Loucy (cell line): Measurements from ENCODE around the gene ESRRA.

Experiments used
- H2AFZ ChIP-seq: fragments of 200-600 bp; sonication (generic); 2 replicates; pipeline ENCODE4 v1.6.0; 2016; ENCODE audit warnings: antibody characterized with exemption, mild to moderate bottlenecking, low read length, moderate library complexity
- H3F3A ChIP-seq: fragments of 200-600 bp; 2 replicates; pipeline ENCODE4 v1.6.0; 2016; ENCODE audit warnings: antibody characterized with exemption, low read depth, mild to moderate bottlenecking
- H3K27me3 ChIP-seq: fragments of 200-600 bp; sonication (generic); 2 replicates; pipeline ENCODE4 v1.6.1; 2014; ENCODE audit warnings: low read length, mild to moderate bottlenecking; ENCODE audit not compliant: insufficient read depth, poor library complexity, severe bottlenecking
- H3K36me3 ChIP-seq: fragments of 200-600 bp; sonication (generic); 2 replicates; pipeline ENCODE4 v1.6.1; 2016; ENCODE audit warnings: low read length; ENCODE audit not compliant: insufficient read depth
- H3K4me1 ChIP-seq: fragments of 200-600 bp; sonication (generic); 2 replicates; pipeline ENCODE4 v1.5.1; 2014; ENCODE audit warnings: low read length, mild to moderate bottlenecking; ENCODE audit not compliant: insufficient read depth, poor library complexity, severe bottlenecking
- H3K4me2 ChIP-seq: fragments of 200-600 bp; sonication (generic); 2 replicates; pipeline ENCODE4 v1.6.0; 2014; ENCODE audit warnings: antibody characterized with exemption, low read length, low read depth, mild to moderate bottlenecking; ENCODE audit not compliant: poor library complexity, severe bottlenecking
- H3K4me3 ChIP-seq: fragments of 200-600 bp; sonication (generic); 2 replicates; pipeline ENCODE4 v1.5.1; 2014; ENCODE audit warnings: low read length, mild to moderate bottlenecking, mixed read lengths; ENCODE audit not compliant: poor library complexity, severe bottlenecking
- H3K79me2 ChIP-seq: fragments of 200-600 bp; sonication (generic); 2 replicates; pipeline ENCODE4 v1.6.1; 2014; ENCODE audit warnings: low read length; ENCODE audit not compliant: insufficient read depth
- H3K9ac ChIP-seq: fragments of 200-600 bp; sonication (generic); 2 replicates; pipeline ENCODE4 v1.6.0; 2014; ENCODE audit warnings: mild to moderate bottlenecking, low read depth, low read length, moderate library complexity; ENCODE audit not compliant: poor library complexity, severe bottlenecking
- H3K9me2 ChIP-seq: fragments of 200-600 bp; sonication (generic); replicated peaks from 2 replicates; pipeline ENCODE4 v1.6.1; 2016; ENCODE audit warnings: low read depth, low read length, mixed read lengths
- H3K9me3 ChIP-seq: fragments of 200-600 bp; sonication (generic); 2 replicates; pipeline ENCODE4 v1.6.1; 2014; ENCODE audit warnings: mild to moderate bottlenecking, antibody characterized with exemption, low read length, low read depth; ENCODE audit not compliant: insufficient read depth
- H4K20me1 ChIP-seq: fragments of 200-600 bp; sonication (generic); 2 replicates; pipeline ENCODE4 v1.6.0; 2014; ENCODE audit warnings: antibody characterized with exemption, low read length, mild to moderate bottlenecking; ENCODE audit not compliant: insufficient read depth, poor library complexity, severe bottlenecking
- CTCF ChIP-seq: fragments of 200-600 bp; sonication (generic); conservative IDR thresholded peaks from 2 replicates; pipeline ENCODE4 v1.5.1; 2014; ENCODE audit warnings: mild to moderate bottlenecking, antibody characterized with exemption, low read length
- EZH2phosphoT487 ChIP-seq: fragments of 200-600 bp; IDR thresholded peaks from 2 replicates; pipeline ENCODE4 v1.6.1; 2018; ENCODE audit warnings: antibody characterized with exemption, mild to moderate bottlenecking, moderate library complexity, borderline replicate concordance

The ESRRA gene

DNA sequence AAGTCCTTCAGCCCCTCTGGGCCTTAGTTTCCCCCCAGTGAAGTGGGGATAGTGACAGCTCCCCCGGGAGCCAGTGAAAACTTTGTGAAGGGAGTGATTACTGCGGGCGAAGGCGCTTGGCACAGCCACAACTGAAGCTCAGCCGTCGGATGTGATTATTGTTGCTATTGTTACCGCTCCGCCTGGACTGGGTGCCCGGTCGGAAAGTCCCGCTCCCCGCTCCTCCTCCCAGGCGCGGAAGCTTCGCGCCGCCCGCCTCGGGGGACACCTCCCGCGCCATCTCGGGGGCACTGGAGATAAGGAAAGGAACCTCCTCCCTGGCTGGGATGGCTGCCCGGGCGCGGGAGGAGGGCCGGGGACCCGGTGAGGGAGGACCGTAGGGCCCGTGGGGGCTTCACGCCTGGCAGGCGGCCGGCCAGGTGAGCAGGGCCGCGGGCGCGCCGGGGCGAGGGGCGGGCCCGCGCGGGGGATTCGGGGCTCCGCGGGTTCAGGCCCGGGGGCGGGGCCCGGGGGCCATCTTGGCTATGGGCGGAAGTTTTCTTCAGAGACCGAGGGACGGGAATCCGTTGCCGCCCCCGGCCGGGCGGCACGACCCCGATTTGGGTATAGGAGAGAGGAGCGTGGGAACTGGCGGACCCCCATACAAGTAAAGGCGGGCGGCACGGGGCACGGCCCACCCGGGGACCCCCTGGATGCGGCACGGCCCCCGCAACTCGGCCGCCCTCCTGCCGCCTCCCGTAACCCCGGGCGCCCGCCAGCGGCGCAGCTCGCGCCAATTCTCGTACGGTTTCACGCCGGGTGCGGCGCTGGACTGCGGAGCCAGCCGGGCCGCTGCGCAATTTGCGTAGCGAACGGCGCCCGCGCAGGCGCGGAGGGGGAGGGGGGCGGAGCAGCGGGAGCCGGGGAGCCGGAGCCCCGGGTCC is 20.1 kb upstream of the ESRRA start, which contains the start of gene GPR137:
TSS of gene GPR137 (plus strand) at position 887 of the 923 bp plus-strand sequence. CDS start 677 bp downstream, outside the sequence.
- Histone ChIP-seq H3K27me3 (no peaks in the 10 kb centered on the region), H3K79me2 (peaks cover 10% of the 10 kb centered on the region; the same call in 1 of the 2 replicates), H3K4me1 (peaks cover 8% of the 10 kb centered on the region), H3F3A (no peaks in the 10 kb centered on the region), H2AFZ (peak within 1 kb of the TSS; percentile 95), H3K4me2 (peak within 1 kb of the TSS; percentile 96), H4K20me1 (no peaks in the 10 kb centered on the region), H3K9me2 (no peaks in the 10 kb centered on the region), H3K4me3 (peak within 1 kb of the TSS; percentile 99), H3K9me3 (no peaks in the 10 kb centered on the region), H3K9ac (peak within 1 kb of the TSS; percentile 87), H3K36me3 (no peaks in the 10 kb centered on the region)
- TF ChIP-seq CTCF (no peak), EZH2phosphoT487 (no peak)

- Histone ChIP-seq H2AFZ (peak overlapping the region; percentile 95), H3K4me1 (peaks cover 8% of the 10 kb centered on the region), H3K9me2 (no peaks in the 10 kb centered on the region), H3K9ac (peak overlapping the region; percentile 87), H3F3A (no peaks in the 10 kb centered on the region), H3K36me3 (no peaks in the 10 kb centered on the region), H3K79me2 (peaks cover 10% of the 10 kb centered on the region; the same call in 1 of the 2 replicates), H3K4me2 (peak overlapping the region; percentile 96), H3K9me3 (no peaks in the 10 kb centered on the region), H3K27me3 (no peaks in the 10 kb centered on the region), H4K20me1 (no peaks in the 10 kb centered on the region), H3K4me3 (peak overlapping the region; percentile 99)
- TF ChIP-seq EZH2phosphoT487 (no peak), CTCF (peak; percentile 60)
These were observed 19.2 kb upstream of the ESRRA start for GRCh38 chr11:64285885-64286800.

DNA sequence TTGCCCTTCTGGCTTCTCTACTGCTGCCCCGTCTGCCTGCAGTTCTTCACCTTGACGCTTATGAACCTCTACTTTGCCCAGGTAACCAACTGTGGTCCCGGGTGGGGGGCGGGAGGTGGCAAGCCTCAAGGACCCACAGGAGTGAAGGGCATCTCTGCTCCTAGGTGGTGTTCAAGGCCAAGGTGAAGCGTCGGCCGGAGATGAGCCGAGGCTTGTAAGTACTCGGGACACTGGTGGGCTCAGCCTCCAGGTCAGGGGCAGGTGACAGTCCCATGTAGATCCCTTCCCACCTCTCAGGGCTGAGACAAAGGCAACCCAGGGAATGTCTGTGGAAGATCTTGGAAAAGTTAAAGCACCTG is 18.5 kb upstream of the ESRRA start:
- no peaks in the 10 kb centered on the region for H3K9me3 ChIP-seq
- H3K36me3 ChIP-seq = no peaks in the 10 kb centered on the region
- H3K4me1 ChIP-seq = peaks cover 8% of the 10 kb centered on the region
- H3K4me2 ChIP-seq = peak overlapping the region; percentile 96
- H3K79me2 ChIP-seq = peaks cover 10% of the 10 kb centered on the region; the same call in 1 of the 2 replicates
- H3K9me2 ChIP-seq = no peaks in the 10 kb centered on the region
- H3K27me3 ChIP-seq = no peaks in the 10 kb centered on the region
- peak overlapping the region; percentile 99 for H3K4me3 ChIP-seq
- no peak for TF ChIP-seq EZH2phosphoT487
- no peak for TF ChIP-seq CTCF
- no peaks in the 10 kb centered on the region for H3F3A ChIP-seq
- peak overlapping the region; percentile 87 for H3K9ac ChIP-seq
- no peak overlapping the region for H2AFZ ChIP-seq
- H4K20me1 ChIP-seq = no peaks in the 10 kb centered on the region
